HG02840 (cell line): Measurements from ENCODE around the gene SELP.

Source experiments
- ATAC-seq: cut with Tn5 transposase; IDR thresholded peaks from one replicate; pipeline ENCODE4 v1.9.1; 2021; ENCODE audit warnings: mild to moderate bottlenecking, moderate library complexity, moderate number of reproducible peaks; ENCODE audit not compliant: unreplicated experiment, low FRiP score

SELP gene

GRCh38 chr1:169577981-169578738 lies 51.8 kb downstream of the SELP start:
- no peak for ATAC-seq

- no peak for ATAC-seq
Measured at GRCh38 chr1:169576935-169577331, 53.0 kb downstream of the SELP start.

DNA sequence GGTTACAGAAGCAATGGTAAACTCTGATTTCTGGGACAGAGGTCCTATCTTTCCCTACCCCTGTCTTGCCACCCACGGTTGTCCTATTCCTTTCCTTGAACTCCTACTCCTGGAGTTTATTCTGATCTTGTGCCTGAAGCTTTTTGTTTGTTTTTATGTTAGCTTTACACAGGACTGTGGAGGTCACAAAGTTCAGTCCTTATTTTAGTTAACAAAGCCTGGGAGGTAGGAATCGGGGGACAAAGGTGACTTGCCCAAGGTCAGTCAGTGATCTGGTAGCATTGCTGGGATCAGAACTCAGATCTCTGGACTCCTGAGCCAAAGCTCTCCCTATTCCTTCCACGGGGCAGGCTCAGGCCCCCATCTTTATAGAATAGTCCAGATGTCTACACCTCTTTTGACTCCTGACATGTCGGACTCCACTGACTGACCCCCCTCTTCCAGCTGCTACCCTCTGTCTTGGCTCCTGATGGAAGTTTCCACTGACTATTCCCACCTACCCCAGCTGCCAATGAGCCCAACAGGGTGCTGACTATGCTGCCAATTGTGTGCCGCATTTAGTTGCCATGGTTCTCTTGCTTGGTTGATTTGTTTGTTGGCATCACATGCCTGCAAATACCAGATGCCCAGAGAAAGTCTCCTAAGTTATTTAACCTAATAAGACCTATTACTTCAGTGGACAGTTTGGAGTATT lies 53.5 kb downstream of the SELP start:
- no peak for ATAC-seq

- no peak for ATAC-seq
Measured at GRCh38 chr1:169574336-169574735, 55.6 kb downstream of the SELP start.

DNA sequence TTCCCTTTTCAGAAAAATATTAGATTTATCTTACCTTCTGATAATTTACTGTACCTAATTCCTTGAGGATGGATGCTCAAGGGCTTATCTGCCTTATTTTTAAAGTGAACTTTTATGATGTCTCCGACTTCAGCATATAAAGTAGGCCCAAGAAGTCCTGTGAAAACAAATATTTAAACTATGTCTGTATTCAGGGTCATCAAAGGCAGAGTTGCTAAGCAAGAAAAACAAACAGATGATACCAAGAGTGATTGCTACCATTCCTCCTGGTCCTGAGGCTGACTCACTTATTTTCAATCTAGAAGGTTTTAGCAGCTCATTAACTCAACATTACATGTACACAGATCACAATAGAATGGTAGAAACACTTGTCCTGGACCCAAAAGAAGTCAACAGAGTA lies 57.7 kb downstream of the SELP start:
- no peak for ATAC-seq

GRCh38 chr1:169571450-169571849 lies 58.5 kb downstream of the SELP start:
- no peak for ATAC-seq

DNA sequence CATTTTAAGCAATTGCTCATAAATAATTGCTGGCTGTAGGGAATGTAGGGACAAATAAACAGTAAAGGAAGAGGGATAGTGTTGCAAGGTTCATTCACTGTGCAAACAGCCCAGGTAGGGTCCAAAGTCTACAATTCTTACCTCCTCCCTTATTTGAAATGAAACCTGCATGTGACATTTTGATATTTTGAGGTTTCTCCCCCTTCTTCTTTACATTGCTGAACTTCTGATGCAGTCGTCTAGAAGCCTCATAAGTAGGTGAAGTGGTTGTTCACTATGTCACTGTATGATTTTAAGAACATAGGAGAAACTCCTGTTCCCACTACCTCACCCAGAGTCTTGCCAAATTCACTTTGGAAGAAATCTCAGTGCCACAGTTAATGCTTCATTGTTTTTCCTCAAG lies 59.8 kb downstream of the SELP start:
- ATAC-seq, result no peak

GRCh38 chr1:169568497-169568896 lies 61.4 kb downstream of the SELP start:
- ATAC-seq, result no peak

- ATAC-seq, result no peak
Measured at GRCh38 chr1:169565335-169566271, 64.3 kb downstream of the SELP start.

DNA sequence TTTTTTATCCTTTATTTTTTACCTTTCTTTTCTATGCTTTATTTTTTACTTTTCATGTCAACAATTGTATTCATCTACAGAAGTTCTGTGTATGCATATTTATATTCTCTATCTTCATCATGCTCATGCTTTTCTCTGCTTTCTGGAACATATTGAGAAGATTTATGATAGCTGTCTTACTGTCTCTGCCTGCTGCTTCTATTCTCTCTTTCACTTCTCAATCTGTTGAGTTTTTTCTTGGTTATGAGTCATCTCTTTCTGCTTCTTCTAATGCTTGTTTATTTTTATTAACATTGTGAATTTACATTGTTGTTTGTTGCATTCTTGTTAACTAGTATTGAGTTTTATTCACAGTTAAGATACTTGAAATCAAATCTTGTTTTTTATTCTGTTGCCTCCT lies 66.3 kb downstream of the SELP start:
- ATAC-seq, result no peak

DNA sequence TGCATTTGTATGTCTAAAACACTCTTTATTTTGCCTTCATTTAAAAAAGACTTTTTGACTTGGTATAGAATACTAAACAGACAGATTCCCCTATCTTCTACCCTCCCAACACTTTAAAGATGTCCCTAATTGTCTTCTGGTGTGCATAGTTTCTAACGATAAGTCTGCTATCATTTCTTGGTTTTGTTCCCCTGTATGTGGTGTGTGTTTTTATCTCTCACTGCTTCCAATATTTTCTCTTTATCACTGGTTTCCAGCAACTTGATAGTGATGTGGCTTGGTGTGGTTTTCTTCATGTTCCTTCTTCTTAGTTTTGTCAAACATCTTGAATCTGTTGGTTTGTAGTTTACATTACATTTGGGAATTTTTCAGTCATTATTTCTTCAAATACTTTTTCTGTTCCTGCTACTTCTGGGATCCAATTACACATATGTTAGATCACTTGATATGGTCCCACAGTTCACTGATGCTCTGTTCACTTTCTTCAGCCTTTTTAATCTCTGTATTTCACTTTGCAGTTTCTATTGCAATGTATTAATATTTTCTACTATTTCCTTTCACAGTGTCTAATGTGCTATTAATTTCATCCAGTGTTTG lies 66.8 kb downstream of the SELP start:
- ATAC-seq, result no peak

DNA sequence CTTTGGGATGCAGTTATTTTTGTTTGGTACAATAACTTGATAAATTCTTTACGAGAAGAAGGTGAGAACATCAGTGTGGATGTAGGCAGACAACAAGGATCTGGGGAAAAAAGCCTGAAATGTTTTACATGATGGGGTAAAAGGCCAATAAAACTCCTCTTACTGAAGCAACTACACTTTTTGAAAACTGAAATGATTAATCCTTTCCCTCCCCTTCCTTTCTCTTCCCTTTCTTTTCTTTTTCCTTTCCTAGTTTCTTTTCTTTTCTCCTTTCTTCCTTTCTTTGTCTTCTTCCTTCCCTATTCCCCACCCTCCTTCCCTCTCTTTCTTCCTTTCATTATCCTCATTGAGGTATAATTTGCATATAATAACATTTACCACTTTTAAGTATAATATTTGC lies 68.2 kb downstream of the SELP start:
- no peak for ATAC-seq

GRCh38 chr1:169557131-169557530 lies 72.8 kb downstream of the SELP start:
- ATAC-seq, result no peak

GRCh38 chr1:169550294-169550693 lies 79.6 kb downstream of the SELP start:
- no peak for ATAC-seq

DNA sequence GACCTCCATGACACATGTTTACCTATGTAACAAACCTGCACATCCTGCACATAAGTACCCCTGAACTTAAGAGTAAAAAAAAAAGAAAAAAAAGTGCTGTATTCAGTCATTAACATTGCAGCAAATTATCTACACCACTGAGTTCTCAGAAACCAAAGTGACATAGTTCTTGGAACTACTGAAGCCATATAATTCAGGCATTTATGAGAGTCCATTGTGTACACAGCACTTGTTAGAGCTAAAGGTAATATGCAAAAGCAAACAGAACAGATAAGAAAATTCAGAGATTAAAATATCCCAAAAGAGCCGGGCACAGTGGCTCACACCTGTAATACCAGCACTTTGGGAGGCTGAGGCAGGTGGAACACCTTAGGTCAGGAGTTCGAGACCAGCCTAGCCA lies 81.6 kb downstream of the SELP start:
- no peak for ATAC-seq

GRCh38 chr1:169546087-169546995 lies 83.6 kb downstream of the SELP start:
- ATAC-seq, result no peak

DNA sequence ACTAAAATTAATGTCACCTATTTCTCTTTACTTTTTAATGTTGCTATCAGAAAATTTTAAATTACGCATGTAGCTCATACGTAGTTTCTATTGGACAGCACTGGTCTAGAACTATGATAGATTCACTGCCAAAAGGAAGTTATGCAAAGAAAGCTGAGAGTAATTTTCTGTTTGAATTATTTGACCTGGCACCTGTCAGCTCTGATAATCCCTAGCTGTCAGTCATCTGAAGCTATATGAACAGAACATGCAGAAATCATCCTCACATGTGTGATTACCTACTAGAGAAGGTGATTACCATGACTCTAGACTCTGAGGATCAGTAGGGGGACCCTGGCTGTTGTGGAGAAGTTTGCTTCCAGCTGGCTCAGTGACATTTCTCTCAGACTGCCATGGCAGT lies 84.5 kb downstream of the SELP start:
- ATAC-seq, result no peak

DNA sequence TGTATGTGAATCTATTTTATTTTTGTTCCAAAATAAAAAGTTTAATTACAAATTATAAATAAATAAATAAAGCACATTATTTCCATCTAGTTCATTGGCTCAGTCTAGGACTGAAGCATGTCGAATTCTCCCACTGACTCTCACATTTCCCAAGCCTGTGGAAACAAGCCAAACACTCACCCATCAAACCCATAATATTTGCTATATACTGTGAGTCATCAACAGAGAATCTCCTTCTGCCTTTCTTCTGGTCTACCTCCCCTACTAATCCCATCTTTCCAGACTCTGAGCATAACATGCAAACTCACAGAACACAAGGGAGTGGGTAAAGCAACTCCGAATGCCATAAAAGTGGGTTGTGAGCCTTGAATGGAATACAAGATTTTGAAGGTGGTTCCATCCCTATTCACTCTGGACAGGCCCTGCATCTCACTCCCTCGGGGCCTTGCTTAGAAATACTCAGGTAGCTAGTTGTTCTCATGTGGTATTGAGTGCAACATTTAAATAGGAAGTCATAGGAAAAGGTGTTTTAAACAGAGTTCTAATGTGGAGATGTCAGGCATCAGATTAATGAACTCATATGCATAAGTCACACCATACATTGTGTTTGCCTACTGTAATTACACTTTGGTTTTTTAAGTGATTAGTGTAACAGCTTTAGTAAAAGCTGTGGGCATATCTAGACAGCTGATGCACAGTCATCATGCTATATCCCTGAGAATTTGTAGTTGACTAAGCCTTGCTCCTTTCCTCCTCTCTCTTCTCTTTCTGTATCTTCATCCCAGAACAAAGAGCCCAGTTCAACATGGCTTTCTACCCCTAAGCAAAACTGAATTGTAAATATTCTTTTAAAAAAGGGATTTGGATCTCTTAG lies 90.7 kb downstream of the SELP start:
- ATAC-seq, result no peak
